Stimulated activated CD8-positive, alpha-beta memory T cell treated with anti-CD3 and anti-CD28 coated beads, Interleukin-7, amount 100 ng/mL, for 4 hours (primary cell): ENCODE results near the gene ANKS1A.
"Not testable (repeated sequence)": the region's sequence is repeated elsewhere in the genome, so short reads cannot be mapped to it uniquely, and the experiment has no call there.

Experiments used
- DNase-seq, 2 donors: peaks; one replicate each; pipeline ENCODE4 v3.0.0-alpha.2; 2020; ENCODE audit warnings: low read depth in 2 of 2

Gene ANKS1A

GRCh38 chr6:34920097-34920496 lies 31.0 kb downstream of the ANKS1A start:
- no peak for DNase-seq

- DNase-seq: no peak
Measured at GRCh38 chr6:34922177-34922663, 33.2 kb downstream of the ANKS1A start.

GRCh38 chr6:34924831-34925625 lies 36.0 kb downstream of the ANKS1A start:
- no peak for DNase-seq

GRCh38 chr6:34926655-34927054 lies 37.6 kb downstream of the ANKS1A start:
- DNase-seq: no peak

- no peak for DNase-seq
Measured at GRCh38 chr6:34928220-34928619, 39.2 kb downstream of the ANKS1A start.

- DNase-seq: no peak
Measured at GRCh38 chr6:34928695-34929094, 39.6 kb downstream of the ANKS1A start.

- no peak for DNase-seq
Measured at GRCh38 chr6:34929241-34929978, 40.4 kb downstream of the ANKS1A start.

- DNase-seq: no peak
Measured at GRCh38 chr6:34930221-34930620, 41.2 kb downstream of the ANKS1A start.

GRCh38 chr6:34932202-34932601 lies 43.1 kb downstream of the ANKS1A start:
- DNase-seq: not testable (repeated sequence)

GRCh38 chr6:34934516-34934915 lies 45.5 kb downstream of the ANKS1A start:
- no peak for DNase-seq

- no peak for DNase-seq
Measured at GRCh38 chr6:34938268-34938667, 49.2 kb downstream of the ANKS1A start.

- DNase-seq: no peak
Measured at GRCh38 chr6:34940030-34940434, 51.0 kb downstream of the ANKS1A start.

GRCh38 chr6:34941421-34941820 lies 52.4 kb downstream of the ANKS1A start:
- no peak for DNase-seq

GRCh38 chr6:34945317-34945716 lies 56.3 kb downstream of the ANKS1A start:
- DNase-seq: no peak

- DNase-seq: no peak
Measured at GRCh38 chr6:34947561-34947960, 58.5 kb downstream of the ANKS1A start.

- DNase-seq: no peak
Measured at GRCh38 chr6:34949636-34950035, 60.6 kb downstream of the ANKS1A start.

- no peak for DNase-seq
Measured at GRCh38 chr6:34950849-34951248, 61.8 kb downstream of the ANKS1A start.

GRCh38 chr6:34951731-34952130 lies 62.7 kb downstream of the ANKS1A start:
- no peak for DNase-seq

GRCh38 chr6:34953061-34954025 lies 64.3 kb downstream of the ANKS1A start:
- no peak for DNase-seq

- no peak for DNase-seq
Measured at GRCh38 chr6:34955442-34955841, 66.4 kb downstream of the ANKS1A start.

GRCh38 chr6:34957231-34957783 lies 68.3 kb downstream of the ANKS1A start:
- no peak for DNase-seq

GRCh38 chr6:34958734-34959133 lies 69.7 kb downstream of the ANKS1A start:
- no peak for DNase-seq
